ENCODE data around the gene HAVCR1. TPM values are rescaled to one million over a fixed set of nuclear protein-coding genes. Genes with fewer than 3 reads are reported as not detected.

The HAVCR1 gene
- total RNA-seq, 1 experiment from 2014 or later, result not detected

DNA sequence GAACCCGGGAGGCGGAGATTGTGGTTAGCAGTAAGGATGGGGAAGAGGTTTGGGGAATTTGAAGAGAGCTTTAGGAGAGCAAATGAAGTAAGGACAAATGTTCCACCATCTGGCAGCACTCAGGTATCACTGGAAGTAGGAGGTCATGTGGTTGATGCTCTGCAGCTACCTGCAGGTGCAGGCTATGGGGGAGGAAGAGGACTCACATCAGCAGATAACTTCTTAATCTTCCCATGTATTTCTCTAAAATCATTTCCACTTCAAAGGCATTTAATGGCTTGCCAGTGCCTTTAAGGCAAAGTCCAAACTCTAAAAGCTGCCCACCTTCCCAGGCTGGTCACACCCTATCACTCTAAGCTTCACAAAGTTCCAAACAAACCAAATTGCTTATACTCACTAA, 8.1 kb upstream of the HAVCR1 start:
- intact Hi-C loops (cut with micrococcal nuclease), result no loop called here
- Histone ChIP-seq H3K4me1 (ENCODE audit: control insufficient read depth in 1 of 2, insufficient read depth in 2 of 2, low read length in 2 of 2) (peaks cover 0 to 4% of the 10 kb centered on the region in 2 experiments; a peak in 2 of 4 replicates), H3K4me2 (ENCODE audit: low read length) (no peak overlapping the region), H3K4me3 (replicated peaks in 1 of 2; ENCODE audit: low read depth in 1 of 2, low read length in 2 of 2) (no peak overlapping the region), H3K9me2 (ENCODE audit: insufficient read depth) (no peaks in the 10 kb centered on the region), H3K9me3 (ENCODE audit: control insufficient read depth in 1 of 2, insufficient read depth in 1 of 2, low read depth in 1 of 2, low read length in 2 of 2) (no peaks in the 10 kb centered on the region), H2AFZ (ENCODE audit: low read depth, low read length, poor library complexity, severe bottlenecking) (no peak overlapping the region), H3K9ac (ENCODE audit: low read length) (no peak overlapping the region), H3K79me2 (ENCODE audit: insufficient read depth, low read length) (no peaks in the 10 kb centered on the region), H4K20me1 (ENCODE audit: insufficient read depth) (no peaks in the 10 kb centered on the region), H3K36me3 (ENCODE audit: control insufficient read depth in 1 of 2, insufficient read depth in 2 of 2, low read length in 2 of 2) (no peaks in the 10 kb centered on the region), H3K27ac (ENCODE audit: low read depth, low read length) (no peak overlapping the region), H3K27me3 (ENCODE audit: insufficient read depth, low read length) (no peaks in the 10 kb centered on the region)
- DNase-seq (ENCODE audit: low read depth, low spot score), result no peak
- CTCF ChIA-PET, result no interaction called here
- ATAC-seq, result peak; percentile 36; the same call in 1 of the 2 replicates
- POLR2A ChIA-PET, result no interaction called here
- RAD21 ChIA-PET (ENCODE audit: low non-redundant PET in 1 of 2, low total read pairs in 2 of 2, uncharacterized antibody in 2 of 2, unreplicated experiment in 2 of 2), result no interaction called here
- TF ChIP-seq POLR2A (IDR thresholded peaks at IDR 0.05; ENCODE audit: borderline replicate concordance, extremely low read depth, insufficient read depth, insufficient read length) (no peak), YY1 (IDR thresholded peaks at IDR 0.05; ENCODE audit: extremely low read depth, insufficient replicate concordance, low read depth, low read length) (no peak), EZH2phosphoT487 (IDR thresholded peaks at IDR 0.05; ENCODE audit: borderline replicate concordance) (no peak)
- TF ChIP-seq, protein P1, sequence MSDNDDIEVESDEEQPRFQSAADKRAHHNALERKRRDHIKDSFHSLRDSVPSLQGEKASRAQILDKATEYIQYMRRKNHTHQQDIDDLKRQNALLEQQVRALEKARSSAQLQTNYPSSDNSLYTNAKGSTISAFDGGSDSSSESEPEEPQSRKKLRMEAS (IDR thresholded peaks at IDR 0.05), result no peak
- BruUV-seq (replicated peaks), result no TSS peak

DNA sequence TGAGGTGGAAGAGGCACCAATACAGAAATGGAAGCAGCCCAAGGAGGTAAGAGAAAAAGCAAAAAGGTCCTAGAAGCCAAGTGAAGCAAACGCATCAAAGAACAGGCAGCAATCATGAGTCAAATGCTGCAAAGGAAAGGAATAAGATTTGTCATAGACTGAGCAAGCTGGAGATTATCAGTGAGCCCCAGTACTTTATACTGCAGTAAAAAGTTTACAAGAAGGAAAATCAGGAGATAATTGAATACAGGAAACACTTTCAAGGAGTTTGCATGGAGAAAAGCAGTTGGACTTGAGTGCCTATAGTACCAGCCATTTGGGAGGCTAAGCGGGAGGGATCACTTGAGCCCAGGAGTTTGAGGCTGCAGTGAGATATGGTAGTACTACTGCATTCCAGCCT, 7.2 kb upstream of the HAVCR1 start:
- POLR2A ChIA-PET, result no interaction called here
- TF ChIP-seq, protein P2, sequence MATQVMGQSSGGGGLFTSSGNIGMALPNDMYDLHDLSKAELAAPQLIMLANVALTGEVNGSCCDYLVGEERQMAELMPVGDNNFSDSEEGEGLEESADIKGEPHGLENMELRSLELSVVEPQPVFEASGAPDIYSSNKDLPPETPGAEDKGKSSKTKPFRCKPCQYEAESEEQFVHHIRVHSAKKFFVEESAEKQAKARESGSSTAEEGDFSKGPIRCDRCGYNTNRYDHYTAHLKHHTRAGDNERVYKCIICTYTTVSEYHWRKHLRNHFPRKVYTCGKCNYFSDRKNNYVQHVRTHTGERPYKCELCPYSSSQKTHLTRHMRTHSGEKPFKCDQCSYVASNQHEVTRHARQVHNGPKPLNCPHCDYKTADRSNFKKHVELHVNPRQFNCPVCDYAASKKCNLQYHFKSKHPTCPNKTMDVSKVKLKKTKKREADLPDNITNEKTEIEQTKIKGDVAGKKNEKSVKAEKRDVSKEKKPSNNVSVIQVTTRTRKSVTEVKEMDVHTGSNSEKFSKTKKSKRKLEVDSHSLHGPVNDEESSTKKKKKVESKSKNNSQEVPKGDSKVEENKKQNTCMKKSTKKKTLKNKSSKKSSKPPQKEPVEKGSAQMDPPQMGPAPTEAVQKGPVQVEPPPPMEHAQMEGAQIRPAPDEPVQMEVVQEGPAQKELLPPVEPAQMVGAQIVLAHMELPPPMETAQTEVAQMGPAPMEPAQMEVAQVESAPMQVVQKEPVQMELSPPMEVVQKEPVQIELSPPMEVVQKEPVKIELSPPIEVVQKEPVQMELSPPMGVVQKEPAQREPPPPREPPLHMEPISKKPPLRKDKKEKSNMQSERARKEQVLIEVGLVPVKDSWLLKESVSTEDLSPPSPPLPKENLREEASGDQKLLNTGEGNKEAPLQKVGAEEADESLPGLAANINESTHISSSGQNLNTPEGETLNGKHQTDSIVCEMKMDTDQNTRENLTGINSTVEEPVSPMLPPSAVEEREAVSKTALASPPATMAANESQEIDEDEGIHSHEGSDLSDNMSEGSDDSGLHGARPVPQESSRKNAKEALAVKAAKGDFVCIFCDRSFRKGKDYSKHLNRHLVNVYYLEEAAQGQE (IDR thresholded peaks at IDR 0.05; ENCODE audit: low read depth), result no peak
- TF ChIP-seq ZNF274 (IDR thresholded peaks at IDR 0.05; ENCODE audit: low read depth, low read length) (no peak), ELF1 (IDR thresholded peaks at IDR 0.05; ENCODE audit: borderline replicate concordance, low read depth) (no peak), YY1 (IDR thresholded peaks at IDR 0.05; ENCODE audit: extremely low read depth, insufficient replicate concordance, low read depth, low read length) (no peak), CEBPB (IDR thresholded peaks at IDR 0.05; ENCODE audit: low read depth) (no peak)
- TF ChIP-seq, protein P3, sequence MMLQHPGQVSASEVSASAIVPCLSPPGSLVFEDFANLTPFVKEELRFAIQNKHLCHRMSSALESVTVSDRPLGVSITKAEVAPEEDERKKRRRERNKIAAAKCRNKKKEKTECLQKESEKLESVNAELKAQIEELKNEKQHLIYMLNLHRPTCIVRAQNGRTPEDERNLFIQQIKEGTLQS (IDR thresholded peaks at IDR 0.05), result no peak
- CTCF ChIA-PET, result no interaction called here
- no peaks in the 10 kb centered on the region for H3K27me3 ChIP-seq (ENCODE audit: insufficient read depth, low read length)
- H3K27ac ChIP-seq (ENCODE audit: low read depth, low read length), result no peak overlapping the region
- RAD21 ChIA-PET (ENCODE audit: low non-redundant PET in 1 of 2, low total read pairs in 2 of 2, uncharacterized antibody in 2 of 2, unreplicated experiment in 2 of 2), result no interaction called here
- no peaks in the 10 kb centered on the region for H3K4me1 ChIP-seq (ENCODE audit: control insufficient read depth in 1 of 2, insufficient read depth in 2 of 2, low read length in 2 of 2)
- H3K9me3 ChIP-seq (ENCODE audit: control insufficient read depth in 1 of 2, insufficient read depth in 1 of 2, low read depth in 1 of 2, low read length in 2 of 2), result no peaks in the 10 kb centered on the region
- ATAC-seq (no peak), DNase-seq (ENCODE audit: low read depth, low spot score) (no peak)
- no peak overlapping the region for H2AFZ ChIP-seq (ENCODE audit: low read depth, low read length, poor library complexity, severe bottlenecking)
- no peak overlapping the region for H3K9ac ChIP-seq (ENCODE audit: low read length)
- no peak overlapping the region for H3K4me3 ChIP-seq (replicated peaks in 1 of 2; ENCODE audit: low read depth in 1 of 2, low read length in 2 of 2)
- no TSS peak for BruUV-seq (replicated peaks)
- H3K79me2 ChIP-seq (ENCODE audit: insufficient read depth, low read length), result no peaks in the 10 kb centered on the region
- H3K9me2 ChIP-seq (ENCODE audit: insufficient read depth), result no peaks in the 10 kb centered on the region
- no peaks in the 10 kb centered on the region for H3K36me3 ChIP-seq (ENCODE audit: control insufficient read depth in 1 of 2, insufficient read depth in 2 of 2, low read length in 2 of 2)
- intact Hi-C loops (cut with micrococcal nuclease), result no loop called here
- H4K20me1 ChIP-seq (ENCODE audit: insufficient read depth), result no peaks in the 10 kb centered on the region
- H3K4me2 ChIP-seq (ENCODE audit: low read length), result no peak overlapping the region
